Measurements from ENCODE around the gene GALNT17.

- TF ChIP-seq EZH2 (IDR thresholded peaks at IDR 0.05; ENCODE audit: low read length, unreplicated experiment) (no peak), EZH2phosphoT487 (IDR thresholded peaks at IDR 0.05; ENCODE audit: borderline replicate concordance, low read length) (no peak)
- TF ChIP-seq, protein P1, sequence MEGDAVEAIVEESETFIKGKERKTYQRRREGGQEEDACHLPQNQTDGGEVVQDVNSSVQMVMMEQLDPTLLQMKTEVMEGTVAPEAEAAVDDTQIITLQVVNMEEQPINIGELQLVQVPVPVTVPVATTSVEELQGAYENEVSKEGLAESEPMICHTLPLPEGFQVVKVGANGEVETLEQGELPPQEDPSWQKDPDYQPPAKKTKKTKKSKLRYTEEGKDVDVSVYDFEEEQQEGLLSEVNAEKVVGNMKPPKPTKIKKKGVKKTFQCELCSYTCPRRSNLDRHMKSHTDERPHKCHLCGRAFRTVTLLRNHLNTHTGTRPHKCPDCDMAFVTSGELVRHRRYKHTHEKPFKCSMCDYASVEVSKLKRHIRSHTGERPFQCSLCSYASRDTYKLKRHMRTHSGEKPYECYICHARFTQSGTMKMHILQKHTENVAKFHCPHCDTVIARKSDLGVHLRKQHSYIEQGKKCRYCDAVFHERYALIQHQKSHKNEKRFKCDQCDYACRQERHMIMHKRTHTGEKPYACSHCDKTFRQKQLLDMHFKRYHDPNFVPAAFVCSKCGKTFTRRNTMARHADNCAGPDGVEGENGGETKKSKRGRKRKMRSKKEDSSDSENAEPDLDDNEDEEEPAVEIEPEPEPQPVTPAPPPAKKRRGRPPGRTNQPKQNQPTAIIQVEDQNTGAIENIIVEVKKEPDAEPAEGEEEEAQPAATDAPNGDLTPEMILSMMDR (conservative IDR thresholded peaks at IDR 0.05; ENCODE audit: low read depth, low read length), result no peak
Measured at GRCh38 chr7:71283802-71284201, 151.9 kb downstream of the GALNT17 start.
